D721Med (cell line): ENCODE data around the gene RPS6KL1.
"Not testable (repeated sequence)": the region's sequence is repeated elsewhere in the genome, so short reads cannot be mapped to it uniquely, and the experiment has no call there.

Experiments used
- DNase-seq: peaks from one replicate; pipeline ENCODE4 v3.0.0; 2011; ENCODE audit warnings: low spot score; ENCODE audit not compliant: insufficient read length
- FAIRE-seq: peaks from 2 replicates; lab custom pipeline; 2011; peaks lifted over from hg19 to GRCh38; lab: Jason Lieb, UNC
- CTCF ChIP-seq: IDR thresholded peaks from 2 replicates; pipeline ENCODE4 v1.5.1; 2012; ENCODE audit warnings: mild to moderate bottlenecking, control low read depth; ENCODE audit not compliant: insufficient read depth; ENCODE audit errors: missing control alignments

RPS6KL1 gene

GRCh38 chr14:74934476-74935359 is 11.7 kb upstream of the RPS6KL1 start:
- DNase-seq (no peak), FAIRE-seq (no peak)
- no peak for TF ChIP-seq CTCF

GRCh38 chr14:74934041-74934440 is 11.0 kb upstream of the RPS6KL1 start:
- no peak for FAIRE-seq

GRCh38 chr14:74932936-74933335 is 9.9 kb upstream of the RPS6KL1 start:
- not testable (repeated sequence) for FAIRE-seq, DNase-seq

More at GRCh38 chr14:74934041-74934440, 11.0 kb upstream of the RPS6KL1 start:
- TF ChIP-seq CTCF, result no peak
- DNase-seq, result no peak

- FAIRE-seq (no peak), DNase-seq (no peak)
- no peak for TF ChIP-seq CTCF
Observed at GRCh38 chr14:74932401-74932901, 9.4 kb upstream of the RPS6KL1 start.

- FAIRE-seq, DNase-seq: not testable (repeated sequence)
Observed at GRCh38 chr14:74931744-74932143, 8.7 kb upstream of the RPS6KL1 start.

- TF ChIP-seq CTCF, result no peak
- no peak for FAIRE-seq
- DNase-seq, result no peak
Observed at GRCh38 chr14:74929242-74929641, 6.2 kb upstream of the RPS6KL1 start.

GRCh38 chr14:74927225-74927624 is 4.2 kb upstream of the RPS6KL1 start:
- FAIRE-seq (no peak), DNase-seq (no peak)
- no peak for TF ChIP-seq CTCF

GRCh38 chr14:74924061-74924460 is 1.0 kb upstream of the RPS6KL1 start:
- FAIRE-seq (no peak), DNase-seq (no peak)
- no peak for TF ChIP-seq CTCF
